Measurements from ENCODE around the gene LRPAP1.
"Not testable (repeated sequence)": the region's sequence is repeated elsewhere in the genome, so short reads cannot be mapped to it uniquely, and the experiment has no call there.

LRPAP1 gene

DNA sequence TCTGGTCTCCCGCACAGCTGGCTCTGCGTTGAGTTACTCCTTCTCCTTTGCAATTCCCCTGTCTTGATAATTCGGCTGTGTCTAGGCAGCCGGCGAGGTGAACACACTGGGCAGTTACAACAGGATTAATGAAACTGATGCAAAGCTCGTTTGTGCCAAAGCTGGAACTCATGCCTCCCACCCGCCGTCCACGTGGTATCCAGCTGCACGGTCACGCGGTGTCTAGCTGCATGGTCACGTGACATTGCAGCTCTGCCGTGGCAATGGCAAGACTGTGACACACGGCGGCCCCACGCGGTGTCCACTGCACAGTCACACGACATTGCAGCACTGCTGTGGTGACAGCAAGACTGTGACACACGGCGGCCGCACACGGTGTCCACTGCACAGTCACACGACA is 31.2 kb upstream of the LRPAP1 start:
- FAIRE-seq = no peak
- DNase-seq (ENCODE audit: extremely low spot score, insufficient read length, low read depth) = no peak

DNA sequence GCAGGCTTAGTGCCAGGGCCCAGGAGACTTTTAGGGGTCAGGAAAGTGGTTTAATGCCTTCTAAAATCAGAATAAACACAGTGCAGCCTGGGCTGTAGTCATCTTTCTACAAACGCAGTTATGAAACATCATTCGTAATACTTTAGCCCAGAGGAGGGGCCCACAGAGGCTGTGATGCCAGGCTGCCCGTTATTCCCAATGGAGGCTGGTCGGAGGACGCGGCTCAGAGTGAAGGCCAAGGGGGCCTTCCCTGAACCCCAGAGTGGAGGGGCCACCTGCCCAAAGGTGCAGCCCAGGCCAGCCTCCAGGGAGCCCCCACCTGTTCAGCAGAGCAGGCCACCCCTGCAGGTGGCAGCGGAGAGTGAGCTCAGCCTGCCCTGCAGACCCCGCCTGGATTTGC is 29.9 kb upstream of the LRPAP1 start:
- not testable (repeated sequence) for DNase-seq (ENCODE audit: extremely low spot score, insufficient read length, low read depth); FAIRE-seq

- DNase-seq (ENCODE audit: extremely low spot score, insufficient read length, low read depth); FAIRE-seq: not testable (repeated sequence)
Measured at GRCh38 chr4:3560465-3560864, 28.2 kb upstream of the LRPAP1 start.

DNA sequence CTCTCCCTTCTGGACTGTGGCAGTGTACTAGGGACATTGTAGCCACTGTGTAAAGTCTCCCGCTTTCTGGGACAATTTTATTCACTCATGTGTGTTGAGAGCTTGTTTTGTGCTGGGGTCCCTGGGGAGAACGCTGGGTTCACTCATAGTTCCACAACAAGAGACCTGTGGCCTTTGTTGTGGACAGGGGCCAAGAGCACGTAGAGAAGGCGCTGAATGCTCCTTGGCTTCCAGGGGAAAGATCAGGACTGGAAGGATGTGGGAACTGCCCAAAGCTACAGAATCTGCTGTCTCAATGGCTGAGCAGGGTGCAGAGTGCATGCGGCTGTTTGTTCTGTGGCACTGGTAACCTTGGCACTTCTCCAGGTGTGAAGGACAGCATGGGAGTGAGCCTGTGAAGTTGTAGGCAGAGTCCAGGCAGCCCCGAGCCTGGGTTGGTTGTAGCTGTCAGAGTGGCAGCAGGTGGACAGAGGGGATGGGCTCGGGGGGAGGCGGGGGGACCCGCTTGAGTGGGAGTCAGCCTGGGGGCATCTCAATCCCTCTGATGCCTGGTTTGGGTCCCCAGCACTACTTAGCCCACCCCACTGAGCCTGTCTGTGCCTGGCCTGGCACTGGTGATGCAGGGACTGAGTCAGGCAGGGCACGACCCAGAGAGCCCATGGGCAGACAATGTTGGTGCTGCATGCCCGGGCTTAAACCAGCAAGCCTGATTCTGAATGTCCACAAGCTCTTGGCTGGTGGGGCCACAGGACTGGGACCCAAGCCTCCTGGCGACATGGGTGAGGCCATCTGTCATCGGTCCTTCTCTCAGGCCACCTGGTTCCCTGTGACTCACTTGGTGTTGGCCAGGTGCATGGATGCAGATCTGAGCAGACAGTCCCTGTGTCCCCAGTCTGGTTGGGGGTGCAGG is 27.4 kb upstream of the LRPAP1 start:
- FAIRE-seq; DNase-seq (ENCODE audit: extremely low spot score, insufficient read length, low read depth): not testable (repeated sequence)

DNA sequence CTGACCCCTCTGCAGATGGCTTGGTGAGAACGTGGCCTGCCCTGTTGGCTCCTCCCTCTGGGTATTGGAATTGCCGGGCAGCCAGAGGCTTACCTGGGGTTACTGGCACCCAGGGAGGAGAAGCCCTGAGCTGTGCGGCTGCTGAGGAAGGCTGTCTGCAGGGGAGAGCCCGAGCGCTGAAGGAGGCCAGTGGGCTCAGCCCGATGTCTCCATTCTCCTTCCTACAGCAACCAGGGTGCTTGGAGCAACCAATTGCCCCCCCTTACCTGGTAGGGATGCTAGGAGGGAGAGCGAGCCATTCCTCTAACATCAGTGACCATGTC is 26.3 kb upstream of the LRPAP1 start:
- not testable (repeated sequence) for FAIRE-seq; DNase-seq (ENCODE audit: extremely low spot score, insufficient read length, low read depth)

DNA sequence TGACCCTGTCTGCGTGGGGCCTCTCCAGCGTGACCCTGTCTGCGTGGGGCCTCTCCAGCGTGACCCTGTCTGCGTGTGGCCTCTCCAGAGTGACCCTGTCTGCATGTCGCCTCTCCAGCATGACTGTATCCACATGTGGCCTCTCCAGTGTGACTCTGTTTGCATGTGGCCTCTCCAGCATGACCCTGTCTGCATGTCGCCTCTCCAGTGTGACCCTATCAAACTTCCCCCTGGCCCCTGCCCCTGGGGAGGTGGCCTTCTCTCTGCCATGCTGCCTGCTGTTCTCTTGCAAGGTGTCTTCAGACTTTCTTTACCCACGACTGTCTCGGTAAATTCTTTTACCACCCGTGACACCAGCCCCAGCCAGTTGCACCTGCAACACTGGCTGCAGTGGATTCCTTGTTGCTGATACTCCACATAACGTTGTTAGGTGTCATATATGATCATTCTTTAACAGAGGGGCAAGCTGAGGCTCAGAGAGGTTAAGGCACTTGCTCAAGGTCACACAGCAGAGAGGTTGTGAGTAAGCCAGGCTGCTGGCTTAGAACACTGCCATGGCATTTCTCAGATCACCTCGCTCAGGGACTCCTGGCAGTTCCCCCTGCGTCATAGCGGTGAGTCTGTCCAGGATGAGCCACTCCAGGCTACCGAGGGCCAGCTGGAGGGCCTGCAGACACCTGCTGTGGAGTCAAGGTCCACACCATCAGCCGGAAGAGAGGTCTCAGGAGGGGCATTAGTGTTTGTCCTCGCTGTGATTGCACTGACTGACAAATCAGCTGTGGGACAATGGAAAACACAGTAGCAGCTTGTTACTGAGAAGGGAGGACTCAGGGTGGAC is 25.7 kb upstream of the LRPAP1 start:
- FAIRE-seq; DNase-seq (ENCODE audit: extremely low spot score, insufficient read length, low read depth): not testable (repeated sequence)

DNA sequence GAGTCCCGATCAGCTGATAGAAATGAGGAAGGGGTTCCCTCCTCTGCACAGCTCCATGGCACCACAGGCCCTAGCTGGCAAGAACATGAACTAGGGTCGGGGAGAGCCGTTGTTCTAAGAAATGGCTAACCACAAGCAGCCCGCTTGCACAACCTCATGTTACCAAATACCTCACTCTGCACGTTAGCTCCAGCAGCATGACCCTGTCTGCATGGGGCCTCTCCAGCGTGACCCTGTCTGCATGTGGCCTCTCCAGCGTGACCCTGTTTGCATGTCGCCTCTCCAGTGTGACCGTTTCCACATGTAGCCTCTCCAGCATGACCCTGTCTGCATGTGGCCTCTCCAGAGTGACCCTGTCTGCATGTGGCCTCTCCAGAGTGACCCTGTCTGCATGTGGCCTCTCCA is 24.9 kb upstream of the LRPAP1 start:
- not testable (repeated sequence) for FAIRE-seq

GRCh38 chr4:3556244-3556867 is 24.1 kb upstream of the LRPAP1 start:
- not testable (repeated sequence) for FAIRE-seq; DNase-seq (ENCODE audit: extremely low spot score, insufficient read length, low read depth)

More for the DNA sequence above, 24.9 kb upstream of the LRPAP1 start:
- DNase-seq (ENCODE audit: extremely low spot score, insufficient read length, low read depth) = not testable (repeated sequence)

DNA sequence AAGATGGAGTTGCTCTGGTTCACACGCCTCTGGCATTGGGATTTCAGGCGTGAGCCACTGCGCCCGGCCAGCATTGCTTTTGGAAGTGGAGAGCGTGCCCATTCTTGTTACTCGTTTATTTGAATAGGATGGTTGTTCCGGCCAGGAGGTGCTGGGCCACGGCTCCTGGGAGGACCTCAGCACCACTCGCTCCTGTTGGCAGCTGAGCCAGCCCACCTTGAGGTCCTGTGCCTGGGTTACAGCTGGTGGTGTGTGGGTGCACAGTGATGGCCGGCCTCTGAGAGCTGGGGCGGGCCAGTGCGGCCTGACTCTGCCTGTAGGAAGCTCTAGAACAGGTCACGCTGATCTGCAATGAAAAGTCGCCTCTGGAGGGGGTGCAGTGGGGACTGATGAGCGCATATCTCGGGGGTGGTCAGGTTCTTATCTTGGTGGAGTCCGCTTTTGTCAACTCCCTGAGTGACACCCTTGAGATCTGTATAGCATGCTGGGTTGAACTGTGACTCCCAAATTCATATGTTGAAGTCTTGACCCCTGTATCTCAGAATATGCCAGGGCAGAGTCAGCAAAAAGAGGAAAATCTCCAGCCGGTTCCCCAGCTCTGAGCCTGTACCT is 23.3 kb upstream of the LRPAP1 start:
- not testable (repeated sequence) for DNase-seq (ENCODE audit: extremely low spot score, insufficient read length, low read depth); FAIRE-seq

- not testable (repeated sequence) for DNase-seq (ENCODE audit: extremely low spot score, insufficient read length, low read depth); FAIRE-seq
Measured at GRCh38 chr4:3551366-3551765, 19.1 kb upstream of the LRPAP1 start.

DNA sequence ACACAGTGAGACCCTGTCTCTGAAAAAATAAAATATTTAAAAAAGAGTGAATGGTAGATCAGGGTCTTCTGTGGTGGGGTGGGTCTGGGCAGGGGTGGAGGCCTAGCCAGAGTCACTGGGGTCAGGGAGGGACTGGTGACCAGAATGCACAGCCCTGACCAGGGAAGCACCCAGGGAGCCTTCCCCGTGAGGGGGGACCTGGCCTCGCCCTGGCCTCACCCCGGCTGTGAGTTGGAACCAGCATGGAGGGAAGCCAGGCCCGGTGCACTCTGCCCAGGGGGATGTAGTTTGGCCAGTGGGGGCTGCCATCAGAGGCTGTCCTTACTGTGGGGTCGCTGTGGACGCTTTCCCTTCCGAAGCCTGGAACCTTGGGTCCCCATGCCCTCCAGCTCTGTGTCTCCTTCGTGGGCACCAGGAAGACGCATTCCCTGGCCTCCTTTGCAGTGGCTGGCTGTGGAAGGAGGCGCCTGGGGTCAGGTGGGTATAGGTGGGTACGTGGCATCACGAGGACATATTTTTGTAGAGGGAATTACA is 18.6 kb upstream of the LRPAP1 start:
- not testable (repeated sequence) for FAIRE-seq; DNase-seq (ENCODE audit: extremely low spot score, insufficient read length, low read depth)

DNA sequence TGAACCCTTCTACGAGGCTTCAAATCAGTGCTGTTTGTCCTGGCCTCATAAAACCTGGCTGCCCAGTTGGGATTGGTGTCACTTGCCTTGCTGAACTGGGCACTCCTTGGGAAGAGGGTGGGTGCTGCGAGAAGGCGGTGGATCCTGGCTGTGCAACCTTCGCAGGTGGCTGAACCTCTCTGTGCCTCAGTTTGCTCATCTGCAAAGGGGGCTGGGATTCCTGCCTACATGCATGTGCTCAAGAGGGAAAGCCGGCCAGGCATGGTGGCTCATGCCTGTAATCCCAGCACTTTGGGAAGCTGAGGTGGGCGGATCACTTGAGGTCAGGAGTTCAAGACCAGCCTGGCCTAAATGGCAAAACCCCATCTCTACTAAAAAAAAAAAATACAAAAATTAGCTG is 17.8 kb upstream of the LRPAP1 start:
- DNase-seq (ENCODE audit: extremely low spot score, insufficient read length, low read depth); FAIRE-seq: not testable (repeated sequence)

- FAIRE-seq; DNase-seq (ENCODE audit: extremely low spot score, insufficient read length, low read depth): not testable (repeated sequence)
Measured at GRCh38 chr4:3549694-3550001, 17.4 kb upstream of the LRPAP1 start.

DNA sequence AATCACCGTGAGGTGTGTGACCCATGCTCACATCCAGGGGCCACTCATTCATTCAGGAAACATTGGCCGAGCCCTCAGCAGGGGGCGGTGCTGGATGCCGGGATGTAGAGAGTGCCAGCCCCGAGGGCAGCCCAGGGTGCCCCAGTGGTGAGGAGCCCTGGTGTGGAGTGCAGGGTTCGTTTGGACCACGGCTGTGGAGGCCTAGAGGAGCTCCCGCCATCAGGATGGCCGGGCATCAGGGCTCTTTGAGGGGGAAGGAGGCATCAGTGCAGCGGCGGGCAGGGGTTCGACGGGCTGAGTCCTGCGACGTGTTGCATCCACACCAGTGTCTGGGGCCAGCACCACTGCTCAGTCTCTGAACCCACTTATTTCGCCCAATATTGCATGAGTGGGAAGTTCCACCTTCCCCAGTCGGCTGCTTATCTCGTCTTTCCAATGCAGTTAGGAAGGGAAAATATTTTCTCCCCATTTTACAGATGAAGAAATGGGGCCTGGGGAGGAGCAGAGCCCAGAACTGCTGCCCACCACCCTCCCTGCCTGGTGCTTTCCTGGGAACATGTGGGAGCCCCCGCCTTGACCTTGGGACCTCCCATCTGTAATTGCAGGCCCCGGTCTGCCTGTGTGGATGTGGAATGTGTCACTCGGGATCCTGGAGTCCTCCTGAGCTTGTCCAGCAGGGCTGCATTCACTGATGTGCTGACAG is 16.9 kb upstream of the LRPAP1 start:
- not testable (repeated sequence) for DNase-seq (ENCODE audit: extremely low spot score, insufficient read length, low read depth); FAIRE-seq

DNA sequence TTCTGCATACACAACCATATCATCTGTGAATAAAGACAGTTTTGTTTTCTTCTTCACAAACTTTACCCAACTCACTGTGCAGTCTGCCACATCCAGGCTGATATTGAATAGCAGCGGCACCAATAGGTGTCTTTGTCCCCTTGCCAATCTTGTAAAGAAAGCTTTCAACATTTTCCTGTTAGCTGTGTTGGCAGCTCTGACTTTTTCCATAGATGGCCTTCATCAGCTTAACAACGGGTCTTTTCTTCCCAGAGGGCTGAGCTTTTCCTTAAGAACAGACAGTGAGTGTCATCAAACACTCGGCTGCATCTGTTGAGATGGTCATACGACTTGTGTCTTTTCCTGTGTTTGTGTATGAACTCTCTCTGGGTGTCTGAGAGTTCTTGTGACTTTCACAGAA is 14.5 kb upstream of the LRPAP1 start:
- DNase-seq (ENCODE audit: extremely low spot score, insufficient read length, low read depth) = not testable (repeated sequence)

DNA sequence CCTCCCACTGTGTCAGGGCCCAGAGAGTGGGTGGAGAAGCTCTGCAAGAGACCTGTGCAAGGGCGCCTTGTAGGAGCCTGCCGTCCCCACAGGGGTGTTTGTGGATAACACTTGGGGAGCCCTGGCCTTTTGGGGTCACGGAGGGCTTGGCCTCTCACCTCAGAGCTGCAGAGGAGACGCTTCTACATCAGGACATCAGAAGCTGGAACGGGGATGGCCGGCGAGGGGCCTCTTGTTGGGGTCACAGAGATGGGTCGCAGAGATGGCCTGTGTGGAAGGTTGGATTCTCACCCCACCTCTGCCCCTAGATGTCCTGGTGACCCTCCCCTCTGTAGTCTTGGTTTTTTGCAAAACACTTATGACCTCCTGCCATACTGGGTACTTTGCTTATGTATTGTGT is 13.1 kb upstream of the LRPAP1 start:
- not testable (repeated sequence) for DNase-seq (ENCODE audit: extremely low spot score, insufficient read length, low read depth); FAIRE-seq

More for the DNA sequence above, 14.5 kb upstream of the LRPAP1 start:
- not testable (repeated sequence) for FAIRE-seq

GRCh38 chr4:3544259-3545025 is 12.2 kb upstream of the LRPAP1 start:
- DNase-seq (ENCODE audit: extremely low spot score, insufficient read length, low read depth); FAIRE-seq: not testable (repeated sequence)

- DNase-seq (ENCODE audit: extremely low spot score, insufficient read length, low read depth); FAIRE-seq: not testable (repeated sequence)
Measured at GRCh38 chr4:3543415-3543814, 11.2 kb upstream of the LRPAP1 start.
